WI38 (cell line): ENCODE data around the gene CCDC74B.
"Not testable (repeated sequence)": the region's sequence is repeated elsewhere in the genome, so short reads cannot be mapped to it uniquely, and the experiment has no call there.

ENCODE experiments used
- H3K4me3 ChIP-seq: 2 replicates; pipeline ENCODE4 v1.5.1; 2011; ENCODE audit warnings: low read depth, mild to moderate bottlenecking, control low read depth, low read length
- TF ChIP-seq, protein P1 (sequence below): IDR thresholded peaks from 2 replicates; pipeline ENCODE4 v1.5.1; 2012; ENCODE audit warnings: low read depth, mild to moderate bottlenecking, control low read depth, low read length

CCDC74B gene

GRCh38 chr2:130154773-130155765, 10.2 kb upstream of the CCDC74B start:
- TF ChIP-seq, protein P1, sequence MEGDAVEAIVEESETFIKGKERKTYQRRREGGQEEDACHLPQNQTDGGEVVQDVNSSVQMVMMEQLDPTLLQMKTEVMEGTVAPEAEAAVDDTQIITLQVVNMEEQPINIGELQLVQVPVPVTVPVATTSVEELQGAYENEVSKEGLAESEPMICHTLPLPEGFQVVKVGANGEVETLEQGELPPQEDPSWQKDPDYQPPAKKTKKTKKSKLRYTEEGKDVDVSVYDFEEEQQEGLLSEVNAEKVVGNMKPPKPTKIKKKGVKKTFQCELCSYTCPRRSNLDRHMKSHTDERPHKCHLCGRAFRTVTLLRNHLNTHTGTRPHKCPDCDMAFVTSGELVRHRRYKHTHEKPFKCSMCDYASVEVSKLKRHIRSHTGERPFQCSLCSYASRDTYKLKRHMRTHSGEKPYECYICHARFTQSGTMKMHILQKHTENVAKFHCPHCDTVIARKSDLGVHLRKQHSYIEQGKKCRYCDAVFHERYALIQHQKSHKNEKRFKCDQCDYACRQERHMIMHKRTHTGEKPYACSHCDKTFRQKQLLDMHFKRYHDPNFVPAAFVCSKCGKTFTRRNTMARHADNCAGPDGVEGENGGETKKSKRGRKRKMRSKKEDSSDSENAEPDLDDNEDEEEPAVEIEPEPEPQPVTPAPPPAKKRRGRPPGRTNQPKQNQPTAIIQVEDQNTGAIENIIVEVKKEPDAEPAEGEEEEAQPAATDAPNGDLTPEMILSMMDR: no peak
- H3K4me3 ChIP-seq: no peak overlapping the region

- not testable (repeated sequence) for H3K4me3 ChIP-seq
Observed at GRCh38 chr2:130154423-130154770, 9.5 kb upstream of the CCDC74B start.

DNA sequence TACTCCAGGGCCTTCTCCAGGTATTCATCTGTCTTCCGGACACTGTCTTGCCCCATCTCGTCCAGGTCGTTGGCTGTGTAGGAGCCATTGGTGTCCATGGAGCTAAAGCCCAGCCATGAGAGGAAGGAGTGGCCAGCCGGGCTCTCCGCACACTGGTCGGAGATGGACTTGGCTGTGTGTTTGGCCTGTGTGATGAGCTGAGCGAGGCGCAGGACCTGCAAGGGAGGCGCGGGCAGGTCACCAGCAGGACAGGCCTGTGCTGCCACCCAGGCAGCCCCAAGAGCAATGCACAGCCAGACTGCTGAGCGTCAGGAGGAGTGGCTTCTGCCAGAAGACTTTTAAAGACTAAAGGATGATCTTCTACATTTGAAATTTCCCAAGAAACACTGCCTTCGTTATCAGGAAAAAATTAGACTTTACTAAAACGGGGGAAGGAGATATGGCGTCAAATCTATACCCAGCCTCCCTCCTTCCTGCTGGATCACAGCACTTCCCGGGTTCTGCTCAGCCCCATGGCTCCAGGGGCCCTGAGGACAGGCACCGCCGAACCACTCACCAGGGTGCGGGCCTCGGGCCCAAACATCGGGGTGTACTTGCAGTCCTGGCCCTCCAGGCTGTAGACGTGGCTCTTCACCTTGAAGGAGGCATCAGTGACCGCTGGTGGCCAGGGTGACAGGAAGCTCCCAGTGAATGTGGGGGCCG, 9.0 kb upstream of the CCDC74B start:
- H3K4me3 ChIP-seq: not testable (repeated sequence)

DNA sequence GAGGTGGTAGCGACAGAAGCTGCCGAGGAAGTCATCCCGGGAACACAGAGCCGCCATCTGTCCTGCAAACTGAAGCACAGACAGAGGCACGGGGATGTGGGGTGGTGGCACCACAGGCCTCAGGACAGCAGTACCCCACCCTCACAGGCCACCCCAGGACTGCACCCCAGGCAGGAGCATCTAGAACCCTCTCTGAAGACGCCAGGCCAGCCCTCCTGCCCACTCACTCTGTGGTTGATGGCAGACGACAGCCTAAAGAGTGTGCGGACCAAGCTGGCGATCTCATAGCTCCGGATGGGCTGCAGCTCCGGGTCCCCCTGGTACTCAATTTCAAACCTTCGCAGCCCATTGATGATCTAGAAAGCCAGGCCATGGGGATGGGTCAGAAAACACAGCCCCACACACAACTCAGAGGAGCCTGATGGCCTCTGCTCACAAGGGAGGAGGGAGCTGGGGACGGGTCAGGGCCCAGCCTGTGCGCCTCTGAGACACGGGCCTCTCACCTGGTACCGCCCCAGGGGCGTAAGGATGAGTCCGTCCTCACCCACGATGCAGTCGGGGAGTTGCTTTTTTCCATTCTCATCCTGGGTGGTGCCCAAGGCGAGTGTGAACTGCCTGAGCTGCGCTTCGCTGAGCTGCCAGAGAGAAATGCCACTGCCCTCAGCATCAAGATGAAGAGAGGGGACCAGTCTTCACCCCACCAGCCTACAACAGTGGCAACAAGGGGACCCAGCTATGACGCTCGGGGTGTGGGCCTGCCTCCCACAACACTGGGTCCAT, 8.1 kb upstream of the CCDC74B start:
- TF ChIP-seq, protein P1: no peak
- no peak overlapping the region for H3K4me3 ChIP-seq

GRCh38 chr2:130152136-130152815, 7.4 kb upstream of the CCDC74B start:
- H3K4me3 ChIP-seq: not testable (repeated sequence)

GRCh38 chr2:130151145-130151512, 6.2 kb upstream of the CCDC74B start:
- H3K4me3 ChIP-seq: not testable (repeated sequence)

DNA sequence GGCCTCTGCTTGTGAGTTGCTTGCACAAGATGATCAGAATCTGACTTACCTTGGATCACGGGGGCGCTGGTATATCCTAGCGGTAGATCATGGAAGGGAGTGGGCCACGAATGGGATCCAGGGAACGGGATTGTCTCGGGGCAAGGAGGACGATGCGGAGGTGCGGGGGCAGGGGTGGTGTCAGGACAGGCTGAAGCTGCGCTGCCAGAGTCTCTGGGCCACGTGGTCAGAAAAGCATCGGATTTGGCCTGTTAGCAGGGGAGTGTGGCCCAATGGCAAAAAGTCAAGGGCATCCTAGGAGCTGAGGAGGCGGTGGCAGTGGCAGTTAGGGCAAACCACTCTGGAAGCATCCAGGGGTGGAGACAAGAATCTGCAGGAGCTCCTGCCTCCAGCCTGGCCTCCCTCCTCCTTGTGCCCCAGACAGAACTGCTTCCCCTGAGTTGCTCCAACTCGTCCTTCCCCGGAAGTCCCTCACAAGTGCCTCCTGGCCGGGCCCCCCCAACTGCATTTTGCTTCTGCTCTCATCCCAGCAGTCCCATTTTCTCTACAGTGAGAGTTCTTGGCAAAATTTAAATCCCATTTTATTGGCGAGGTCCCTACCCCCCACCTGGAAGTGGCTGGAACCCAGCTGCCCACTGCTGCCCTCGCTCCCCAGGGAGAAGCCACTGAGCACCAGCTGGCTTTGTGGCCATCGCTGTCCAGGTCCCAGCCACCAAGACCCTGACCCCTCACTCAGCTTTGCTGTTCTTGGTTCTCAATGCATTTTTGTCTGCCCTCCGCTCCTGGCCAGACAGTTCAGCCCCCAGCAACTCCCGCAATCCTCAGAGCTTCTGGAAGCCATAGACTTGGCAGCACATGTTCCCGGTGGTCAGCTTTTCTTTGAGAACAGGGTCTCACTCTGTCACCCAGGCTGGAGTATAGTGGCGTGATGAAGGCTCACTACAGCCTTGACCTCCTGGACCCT, 5.6 kb upstream of the CCDC74B start:
- TF ChIP-seq, protein P1: no peak
- H3K4me3 ChIP-seq: no peak overlapping the region

DNA sequence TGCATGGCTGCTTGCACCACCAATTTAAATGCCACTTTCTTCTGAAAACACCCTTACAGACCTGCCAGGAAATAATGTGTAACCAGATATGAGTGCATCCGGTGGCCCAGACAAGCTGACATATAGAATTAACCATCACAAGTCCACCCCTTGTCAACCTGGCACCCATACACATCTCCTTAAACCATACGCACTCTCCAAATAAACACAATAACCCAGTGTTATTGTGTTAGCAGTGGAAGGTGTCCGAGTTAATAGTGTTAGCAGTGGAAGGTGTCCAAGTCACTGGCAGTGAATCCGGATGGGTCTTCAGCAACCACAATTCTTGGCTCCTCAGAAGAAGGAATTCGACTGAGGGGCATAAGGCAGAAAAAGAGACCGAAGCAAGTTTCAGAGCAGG, 3.6 kb upstream of the CCDC74B start:
- not testable (repeated sequence) for H3K4me3 ChIP-seq

DNA sequence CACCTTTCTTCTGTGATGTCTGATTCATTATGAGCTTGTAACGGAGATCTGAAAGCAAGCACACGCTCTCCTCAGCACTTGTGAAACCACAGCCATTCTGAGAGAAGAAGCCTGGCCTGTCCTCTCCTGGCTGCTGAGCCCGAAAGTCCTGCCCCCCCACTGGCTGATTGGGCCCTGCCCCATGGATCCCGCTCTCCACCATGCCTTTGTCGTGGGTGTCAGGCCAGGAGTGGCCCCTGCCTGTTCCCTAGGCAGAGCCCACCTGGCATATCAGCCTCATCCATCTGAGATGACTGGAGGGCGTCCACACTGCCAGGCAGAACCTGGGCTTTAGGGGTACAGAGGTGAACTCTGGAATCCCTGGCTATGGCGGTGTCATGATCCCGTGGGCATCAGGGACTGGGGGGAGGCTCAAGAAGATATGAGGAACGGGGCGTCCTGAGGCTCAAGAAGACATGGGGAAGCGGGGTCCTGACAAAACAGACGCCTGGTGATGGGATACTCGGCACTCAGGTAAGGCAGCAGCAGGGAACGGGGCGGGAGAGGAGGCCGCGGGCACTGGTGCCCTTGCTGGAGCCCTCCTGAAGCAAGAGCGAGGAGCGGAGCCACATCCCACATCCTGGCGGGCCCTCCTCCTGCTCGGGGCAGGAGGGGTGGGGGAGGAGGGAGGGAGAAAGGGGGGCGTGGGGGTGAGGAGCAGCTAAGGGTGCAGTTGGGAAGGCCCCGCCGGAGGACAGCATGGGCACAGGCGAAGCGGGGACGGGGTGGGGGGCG, 1.5 kb downstream of the CCDC74B start:
- H3K4me3 ChIP-seq: not testable (repeated sequence)

- not testable (repeated sequence) for H3K4me3 ChIP-seq
Observed at GRCh38 chr2:130142396-130143265, 2.3 kb downstream of the CCDC74B start.

- H3K4me3 ChIP-seq: not testable (repeated sequence)
Observed at GRCh38 chr2:130141645-130142370, 3.1 kb downstream of the CCDC74B start.

- not testable (repeated sequence) for H3K4me3 ChIP-seq
Observed at GRCh38 chr2:130141002-130141401, 3.9 kb downstream of the CCDC74B start.

- not testable (repeated sequence) for H3K4me3 ChIP-seq
Observed at GRCh38 chr2:130140516-130140915, 4.4 kb downstream of the CCDC74B start.
